Measurements from ENCODE around the gene FBXO22.
"Not testable (repeated sequence)": the region's sequence is repeated elsewhere in the genome, so short reads cannot be mapped to it uniquely, and the experiment has no call there.

The FBXO22 gene

DNA sequence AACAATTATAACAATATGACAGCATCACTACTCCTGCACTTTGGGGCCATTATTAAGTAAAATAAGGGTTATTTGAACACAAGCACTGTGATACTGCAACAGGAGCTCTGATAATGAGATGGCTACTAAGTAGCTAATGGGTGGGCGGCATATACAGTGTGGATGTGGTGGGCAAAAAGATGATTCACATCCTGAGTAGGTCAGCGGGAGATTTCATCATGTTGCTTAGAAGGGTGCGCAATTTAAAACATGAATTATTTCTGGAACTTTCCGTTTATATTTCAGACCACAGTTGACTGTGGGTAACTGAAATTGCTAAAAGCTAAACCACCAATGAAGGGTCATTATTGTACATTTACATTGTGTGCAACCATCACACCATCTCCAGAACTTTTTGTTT lies 42.3 kb downstream of the FBXO22 start:
- no peak for DNase-seq (ENCODE audit: low read depth)
- TF ChIP-seq, protein P1, sequence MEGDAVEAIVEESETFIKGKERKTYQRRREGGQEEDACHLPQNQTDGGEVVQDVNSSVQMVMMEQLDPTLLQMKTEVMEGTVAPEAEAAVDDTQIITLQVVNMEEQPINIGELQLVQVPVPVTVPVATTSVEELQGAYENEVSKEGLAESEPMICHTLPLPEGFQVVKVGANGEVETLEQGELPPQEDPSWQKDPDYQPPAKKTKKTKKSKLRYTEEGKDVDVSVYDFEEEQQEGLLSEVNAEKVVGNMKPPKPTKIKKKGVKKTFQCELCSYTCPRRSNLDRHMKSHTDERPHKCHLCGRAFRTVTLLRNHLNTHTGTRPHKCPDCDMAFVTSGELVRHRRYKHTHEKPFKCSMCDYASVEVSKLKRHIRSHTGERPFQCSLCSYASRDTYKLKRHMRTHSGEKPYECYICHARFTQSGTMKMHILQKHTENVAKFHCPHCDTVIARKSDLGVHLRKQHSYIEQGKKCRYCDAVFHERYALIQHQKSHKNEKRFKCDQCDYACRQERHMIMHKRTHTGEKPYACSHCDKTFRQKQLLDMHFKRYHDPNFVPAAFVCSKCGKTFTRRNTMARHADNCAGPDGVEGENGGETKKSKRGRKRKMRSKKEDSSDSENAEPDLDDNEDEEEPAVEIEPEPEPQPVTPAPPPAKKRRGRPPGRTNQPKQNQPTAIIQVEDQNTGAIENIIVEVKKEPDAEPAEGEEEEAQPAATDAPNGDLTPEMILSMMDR (conservative IDR thresholded peaks at IDR 0.05; ENCODE audit: low read depth, low read length), result no peak

DNA sequence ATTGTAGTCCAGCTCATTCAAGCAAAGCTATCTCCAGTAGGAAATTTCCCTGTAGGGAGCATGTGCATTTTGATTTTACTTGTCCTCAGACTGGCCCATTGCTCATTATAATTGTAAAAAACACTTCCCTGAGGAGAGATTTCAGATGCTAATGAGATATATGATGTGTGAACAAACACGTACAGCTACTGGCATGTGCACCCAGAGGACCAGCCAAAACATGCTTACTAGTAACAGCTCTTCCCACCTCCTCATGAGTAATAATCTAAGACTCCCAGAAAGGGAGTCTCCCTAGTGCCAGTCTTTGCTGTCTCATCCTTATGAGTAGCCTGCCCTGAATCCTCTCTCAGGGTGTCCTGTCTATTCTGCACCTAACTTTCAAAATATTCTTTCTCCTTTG lies 43.4 kb downstream of the FBXO22 start:
- DNase-seq (ENCODE audit: low read depth), result no peak
- H3K4me3 ChIP-seq (ENCODE audit: low read length), result no peak overlapping the region
- TF ChIP-seq, protein P1 (conservative IDR thresholded peaks at IDR 0.05; ENCODE audit: low read depth, low read length), result no peak

More for the DNA sequence above, 42.3 kb downstream of the FBXO22 start:
- H3K4me3 ChIP-seq (ENCODE audit: low read length), result no peak overlapping the region

DNA sequence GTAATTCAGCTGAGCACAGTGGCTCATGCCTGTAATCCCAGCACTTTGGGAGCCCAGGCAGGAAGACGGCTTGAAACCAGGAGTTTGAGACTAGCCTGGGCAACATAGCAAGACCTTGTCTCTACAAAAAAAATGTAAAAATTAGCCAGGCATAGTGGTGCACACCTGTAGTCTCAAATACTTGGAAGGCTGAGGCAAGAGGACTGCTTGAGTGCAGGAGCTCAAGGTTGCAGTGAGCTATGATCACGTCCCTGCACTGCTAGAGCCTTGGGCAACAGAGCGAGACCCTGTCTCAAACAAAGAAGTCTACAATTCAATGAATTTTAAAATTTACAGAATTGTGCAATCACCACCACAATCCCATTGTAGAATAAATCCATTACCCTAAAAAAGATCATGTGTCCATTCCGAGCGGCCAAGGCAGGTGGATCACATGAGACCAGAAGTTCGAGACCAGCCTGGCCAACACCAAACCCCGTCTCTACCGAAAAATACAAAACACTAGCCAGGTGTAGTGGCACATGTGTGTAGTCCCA lies 45.2 kb downstream of the FBXO22 start:
- TF ChIP-seq, protein P1 (conservative IDR thresholded peaks at IDR 0.05; ENCODE audit: low read depth, low read length), result no peak

DNA sequence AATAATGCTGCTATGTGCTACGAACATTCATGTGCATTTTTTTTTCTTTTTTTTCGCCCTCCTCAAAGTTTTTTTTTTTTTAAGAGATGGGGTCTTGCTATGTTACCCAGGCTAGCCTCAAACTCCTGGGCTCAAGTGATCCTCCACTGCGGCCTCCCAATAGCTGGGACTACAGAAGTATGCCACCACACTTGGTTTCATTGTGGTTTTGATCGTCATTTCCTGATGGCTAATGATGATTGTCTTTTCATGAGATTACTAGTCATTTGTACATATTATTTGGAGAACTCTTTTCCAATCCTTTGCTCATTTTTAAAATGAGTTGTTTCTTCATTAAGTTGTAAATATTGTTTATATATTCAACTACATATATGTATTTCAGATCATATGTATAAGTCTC lies 48.8 kb downstream of the FBXO22 start:
- TF ChIP-seq, protein P1 (conservative IDR thresholded peaks at IDR 0.05; ENCODE audit: low read depth, low read length), result no peak
- no peak overlapping the region for H3K4me3 ChIP-seq (ENCODE audit: low read length)
- DNase-seq (ENCODE audit: low read depth), result no peak

More for the DNA sequence above, 45.2 kb downstream of the FBXO22 start:
- H3K4me3 ChIP-seq (ENCODE audit: low read length), result no peak overlapping the region
- DNase-seq (ENCODE audit: low read depth), result no peak

DNA sequence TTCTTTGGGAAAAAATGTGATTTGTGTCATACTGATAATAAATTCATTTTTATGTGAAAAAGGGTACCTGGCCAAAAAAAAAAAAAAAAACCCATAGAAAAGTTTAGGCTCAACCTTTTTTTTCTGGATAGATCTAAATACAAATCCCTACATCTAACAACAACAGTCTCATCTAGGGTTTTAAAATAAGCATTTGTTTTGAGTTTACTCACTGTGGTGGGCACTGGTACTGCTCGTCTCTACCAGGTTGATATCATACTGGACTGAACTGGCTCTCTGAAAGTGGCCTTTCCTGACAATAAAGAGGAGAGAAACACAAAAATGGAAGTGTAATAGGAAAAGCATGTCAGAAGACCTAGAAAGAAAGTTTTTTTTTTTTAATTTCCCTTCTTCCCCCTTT lies 52.0 kb downstream of the FBXO22 start:
- TF ChIP-seq, protein P1 (conservative IDR thresholded peaks at IDR 0.05; ENCODE audit: low read depth, low read length), result no peak
- no peak overlapping the region for H3K4me3 ChIP-seq (ENCODE audit: low read length)
- no peak for DNase-seq (ENCODE audit: low read depth)

DNA sequence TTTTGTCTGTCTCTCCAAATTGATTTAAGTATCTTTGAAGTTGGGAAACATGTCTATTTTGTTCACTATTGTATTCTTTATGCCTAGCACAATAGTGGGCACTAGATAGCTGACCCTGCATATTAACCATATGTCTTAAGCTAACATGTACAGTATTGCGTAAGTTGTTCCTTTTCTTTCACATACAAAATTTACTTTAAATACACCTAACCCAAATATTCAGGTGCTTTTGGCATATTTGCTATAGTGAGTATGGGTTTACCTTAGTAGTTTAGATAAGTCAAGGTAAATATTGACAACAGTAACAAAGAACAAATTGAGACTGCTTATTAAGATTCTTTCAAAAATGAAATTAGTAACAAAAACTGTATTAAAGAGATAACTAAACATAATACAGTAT lies 57.7 kb downstream of the FBXO22 start:
- no peak for DNase-seq (ENCODE audit: low read depth)
- TF ChIP-seq, protein P1 (conservative IDR thresholded peaks at IDR 0.05; ENCODE audit: low read depth, low read length), result no peak
- H3K4me3 ChIP-seq (ENCODE audit: low read length), result no peak overlapping the region

DNA sequence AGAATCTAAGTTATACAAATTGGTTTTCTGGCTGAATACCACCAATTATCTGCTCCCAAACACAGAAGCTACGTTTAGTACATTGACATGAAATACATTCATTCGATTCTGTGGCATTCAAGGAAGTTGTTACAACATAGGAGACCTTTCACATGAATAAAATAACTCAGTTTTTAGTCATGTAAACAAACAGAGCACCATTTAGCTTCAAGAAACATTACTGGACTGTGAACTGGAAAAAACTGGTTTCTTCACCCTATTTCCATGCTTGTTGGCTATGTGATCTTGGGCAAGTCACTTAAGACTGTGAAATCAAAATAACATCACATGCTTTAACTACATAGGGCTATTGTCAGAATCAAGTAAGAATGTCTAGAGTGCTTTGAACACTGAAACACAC lies 62.4 kb downstream of the FBXO22 start:
- DNase-seq (ENCODE audit: low read depth), result no peak

DNA sequence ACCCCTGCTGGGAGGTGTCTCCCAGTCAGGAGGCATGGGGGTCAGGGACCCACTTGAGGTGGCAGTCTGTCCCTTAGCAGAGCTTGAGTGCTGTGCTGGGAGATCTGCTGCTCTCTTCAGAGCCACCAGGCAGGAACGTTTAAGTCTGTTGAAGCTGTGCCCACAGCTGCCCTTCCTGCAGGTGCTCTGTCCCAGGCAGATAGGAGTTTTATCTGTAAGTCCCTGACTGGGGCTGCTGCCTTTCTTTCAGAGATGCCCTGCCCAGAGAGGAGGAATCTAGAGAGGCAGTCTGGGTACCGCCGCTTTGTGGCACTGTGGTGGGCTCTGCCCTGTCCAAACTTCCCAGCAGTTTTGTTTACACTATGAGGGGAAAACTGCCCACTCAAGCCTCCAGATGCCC lies 73.1 kb downstream of the FBXO22 start:
- DNase-seq (ENCODE audit: low read depth); H3K4me3 ChIP-seq (ENCODE audit: low read length): not testable (repeated sequence)

More for the DNA sequence above, 62.4 kb downstream of the FBXO22 start:
- TF ChIP-seq, protein P1 (conservative IDR thresholded peaks at IDR 0.05; ENCODE audit: low read depth, low read length), result no peak
- H3K4me3 ChIP-seq (ENCODE audit: low read length), result no peak overlapping the region

Data from retinal pigment epithelial cell (primary cell).